ENCODE results near the gene SLC13A5. TPM values are rescaled to one million over a fixed set of nuclear protein-coding genes. Genes with fewer than 3 reads are reported as not detected.

Gene SLC13A5
- total RNA-seq, 1 experiment from 2014 or later = not detected

DNA sequence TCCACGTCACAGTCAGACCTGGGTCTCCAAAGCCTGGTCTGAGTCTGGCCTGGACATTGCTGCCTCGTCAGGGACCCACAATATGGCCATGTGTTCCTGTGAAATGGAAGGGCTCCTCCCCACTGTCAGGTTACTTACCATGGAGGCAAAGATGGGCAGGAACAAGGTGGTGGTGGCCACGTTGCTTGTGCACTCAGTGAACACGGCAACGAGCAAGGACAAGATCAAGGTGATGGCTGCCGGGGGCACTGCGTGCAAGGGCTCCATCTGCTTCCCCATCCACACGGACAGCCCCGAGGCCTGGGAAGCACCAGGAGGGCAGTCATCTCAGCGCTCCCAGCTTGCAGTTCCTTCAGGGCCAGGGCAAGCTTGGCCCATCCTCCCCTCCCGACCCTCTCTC is 22.5 kb downstream of the SLC13A5 start:
- intact Hi-C loops (cut with micrococcal nuclease) = no loop called here
- no TSS peak for BruUV-seq (replicated peaks)
- Histone ChIP-seq H3K36me3 (ENCODE audit: low read depth, low read length) (no peaks in the 10 kb centered on the region), H2AFZ (ENCODE audit: low read length) (no peak overlapping the region), H3K9me3 (ENCODE audit: low read length) (no peaks in the 10 kb centered on the region), H3K4me2 (ENCODE audit: low read length) (no peak overlapping the region), H3K4me3 (ENCODE audit: low read length) (no peak overlapping the region), H3K27ac (ENCODE audit: low read length) (no peak overlapping the region), H3K79me2 (ENCODE audit: low read length) (no peaks in the 10 kb centered on the region), H3K27me3 (ENCODE audit: low read length) (no peaks in the 10 kb centered on the region), H3K4me1 (ENCODE audit: insufficient read depth, low read length) (no peaks in the 10 kb centered on the region), H3F3A (ENCODE audit: low read length, unreplicated experiment) (no peaks in the 10 kb centered on the region), H4K20me1 (ENCODE audit: low read length) (no peaks in the 10 kb centered on the region), H3K9ac (ENCODE audit: low read length) (no peak overlapping the region), H3K9me2 (replicated peaks; ENCODE audit: low read length) (no peaks in the 10 kb centered on the region)
- ATAC-seq = no peak
- ChIA-PET CTCF (no interaction called here), POLR2A (ENCODE audit: unreplicated experiment) (no interaction called here)
- TF ChIP-seq EZH2phosphoT487 (IDR thresholded peaks at IDR 0.05; ENCODE audit: borderline replicate concordance, low read length) (no peak), EZH2 (IDR thresholded peaks at IDR 0.05; ENCODE audit: low read length, unreplicated experiment) (no peak)
- TF ChIP-seq, protein P1, sequence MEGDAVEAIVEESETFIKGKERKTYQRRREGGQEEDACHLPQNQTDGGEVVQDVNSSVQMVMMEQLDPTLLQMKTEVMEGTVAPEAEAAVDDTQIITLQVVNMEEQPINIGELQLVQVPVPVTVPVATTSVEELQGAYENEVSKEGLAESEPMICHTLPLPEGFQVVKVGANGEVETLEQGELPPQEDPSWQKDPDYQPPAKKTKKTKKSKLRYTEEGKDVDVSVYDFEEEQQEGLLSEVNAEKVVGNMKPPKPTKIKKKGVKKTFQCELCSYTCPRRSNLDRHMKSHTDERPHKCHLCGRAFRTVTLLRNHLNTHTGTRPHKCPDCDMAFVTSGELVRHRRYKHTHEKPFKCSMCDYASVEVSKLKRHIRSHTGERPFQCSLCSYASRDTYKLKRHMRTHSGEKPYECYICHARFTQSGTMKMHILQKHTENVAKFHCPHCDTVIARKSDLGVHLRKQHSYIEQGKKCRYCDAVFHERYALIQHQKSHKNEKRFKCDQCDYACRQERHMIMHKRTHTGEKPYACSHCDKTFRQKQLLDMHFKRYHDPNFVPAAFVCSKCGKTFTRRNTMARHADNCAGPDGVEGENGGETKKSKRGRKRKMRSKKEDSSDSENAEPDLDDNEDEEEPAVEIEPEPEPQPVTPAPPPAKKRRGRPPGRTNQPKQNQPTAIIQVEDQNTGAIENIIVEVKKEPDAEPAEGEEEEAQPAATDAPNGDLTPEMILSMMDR (conservative IDR thresholded peaks at IDR 0.05; ENCODE audit: low read depth, low read length) = no peak
- DNase-seq = no peak

DNA sequence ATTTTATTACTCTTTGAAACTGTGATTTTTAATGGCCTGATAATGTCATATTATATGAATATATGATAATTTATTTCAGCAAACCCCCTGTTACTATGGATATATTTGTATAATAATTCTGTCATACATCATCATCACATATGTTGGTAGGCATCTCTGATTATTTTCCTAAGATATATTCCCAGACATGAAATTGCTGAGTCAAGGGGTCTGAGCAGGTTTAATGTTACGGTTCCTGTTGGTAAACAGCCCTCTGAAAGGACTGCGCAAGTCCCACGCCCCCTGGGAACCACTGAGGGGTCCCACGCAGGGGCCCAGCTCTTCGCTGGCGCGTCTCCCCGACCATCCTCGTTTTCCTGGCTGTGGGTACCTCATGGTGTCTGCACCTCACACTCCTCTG is 24.2 kb downstream of the SLC13A5 start:
- Histone ChIP-seq H3K9ac (ENCODE audit: low read length) (no peak overlapping the region), H3F3A (ENCODE audit: low read length, unreplicated experiment) (no peaks in the 10 kb centered on the region), H3K27me3 (ENCODE audit: low read length) (no peaks in the 10 kb centered on the region), H3K9me3 (ENCODE audit: low read length) (no peaks in the 10 kb centered on the region), H3K79me2 (ENCODE audit: low read length) (no peaks in the 10 kb centered on the region), H3K4me2 (ENCODE audit: low read length) (no peak overlapping the region), H3K9me2 (replicated peaks; ENCODE audit: low read length) (no peaks in the 10 kb centered on the region), H3K4me3 (ENCODE audit: low read length) (no peak overlapping the region), H3K27ac (ENCODE audit: low read length) (no peak overlapping the region), H3K36me3 (ENCODE audit: low read depth, low read length) (no peaks in the 10 kb centered on the region), H4K20me1 (ENCODE audit: low read length) (no peaks in the 10 kb centered on the region), H3K4me1 (ENCODE audit: insufficient read depth, low read length) (no peaks in the 10 kb centered on the region), H2AFZ (ENCODE audit: low read length) (no peak overlapping the region)
- intact Hi-C loops (cut with micrococcal nuclease) = no loop called here
- ATAC-seq = no peak
- BruUV-seq (replicated peaks) = no TSS peak
- CTCF ChIA-PET = no interaction called here
- no peak for TF ChIP-seq EZH2phosphoT487 (IDR thresholded peaks at IDR 0.05; ENCODE audit: borderline replicate concordance, low read length)
- no peak for TF ChIP-seq EZH2 (IDR thresholded peaks at IDR 0.05; ENCODE audit: low read length, unreplicated experiment)
- TF ChIP-seq, protein P1 (conservative IDR thresholded peaks at IDR 0.05; ENCODE audit: low read depth, low read length) = no peak
- POLR2A ChIA-PET (ENCODE audit: unreplicated experiment) = no interaction called here
- no peak for DNase-seq

DNA sequence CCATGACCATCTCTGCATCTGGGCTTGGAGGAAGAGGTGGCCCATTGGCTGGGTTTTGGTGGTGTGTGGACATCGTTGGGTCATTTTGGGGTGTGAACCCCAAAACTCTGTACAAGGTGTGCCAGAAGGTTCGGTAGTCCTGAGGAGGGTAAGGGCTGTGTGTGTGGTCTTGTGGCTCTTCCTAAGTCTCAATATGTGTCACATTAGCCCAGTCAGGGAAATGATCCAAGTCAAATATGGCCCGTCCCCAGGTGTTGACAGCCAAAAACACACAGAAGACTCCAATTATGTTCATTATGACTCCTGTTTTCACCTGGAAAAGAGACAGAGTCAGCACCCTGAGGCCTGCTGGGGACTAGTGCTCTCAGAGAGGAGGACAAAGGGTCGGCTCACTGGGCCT is 27.1 kb downstream of the SLC13A5 start:
- intact Hi-C loops (cut with micrococcal nuclease) = no loop called here
- Histone ChIP-seq H3K36me3 (ENCODE audit: low read depth, low read length) (no peaks in the 10 kb centered on the region), H3K27ac (ENCODE audit: low read length) (no peak overlapping the region), H2AFZ (ENCODE audit: low read length) (no peak overlapping the region), H3K9me3 (ENCODE audit: low read length) (no peaks in the 10 kb centered on the region), H4K20me1 (ENCODE audit: low read length) (no peaks in the 10 kb centered on the region), H3K4me3 (ENCODE audit: low read length) (no peak overlapping the region), H3K27me3 (ENCODE audit: low read length) (no peaks in the 10 kb centered on the region), H3K9ac (ENCODE audit: low read length) (no peak overlapping the region), H3F3A (ENCODE audit: low read length, unreplicated experiment) (no peaks in the 10 kb centered on the region), H3K79me2 (ENCODE audit: low read length) (no peaks in the 10 kb centered on the region), H3K4me1 (ENCODE audit: insufficient read depth, low read length) (no peaks in the 10 kb centered on the region), H3K4me2 (ENCODE audit: low read length) (no peak overlapping the region), H3K9me2 (replicated peaks; ENCODE audit: low read length) (no peaks in the 10 kb centered on the region)
- ChIA-PET POLR2A (ENCODE audit: unreplicated experiment) (no interaction called here), CTCF (no interaction called here)
- ATAC-seq (no peak), DNase-seq (no peak)
- TF ChIP-seq EZH2 (IDR thresholded peaks at IDR 0.05; ENCODE audit: low read length, unreplicated experiment) = no peak
- no peak for TF ChIP-seq EZH2phosphoT487 (IDR thresholded peaks at IDR 0.05; ENCODE audit: borderline replicate concordance, low read length)
- TF ChIP-seq, protein P1 (conservative IDR thresholded peaks at IDR 0.05; ENCODE audit: low read depth, low read length) = no peak
- no TSS peak for BruUV-seq (replicated peaks)

Measured in PC-3 (cell line).